ENCODE measurements around the gene JSRP1.

JSRP1 gene

GRCh38 chr19:2268861-2269243, 12.6 kb upstream of the JSRP1 start:
- in situ Hi-C loops (cut with HindIII; ENCODE audit: low pct_unique_long_range_greater_than_20kb, low sequenced_read_pairs): no loop called here
- no peak for TF ChIP-seq JUND (IDR thresholded peaks at IDR 0.05; ENCODE audit: low read depth)
- DNase-seq (ENCODE audit: low read depth in 1 of 2, low spot score in 1 of 2): no peak

GRCh38 chr19:2268480-2268830, 12.2 kb upstream of the JSRP1 start:
- TF ChIP-seq JUND (IDR thresholded peaks at IDR 0.05; ENCODE audit: low read depth): no peak
- no peak for DNase-seq (ENCODE audit: low read depth in 1 of 2, low spot score in 1 of 2)
- in situ Hi-C loops (cut with HindIII; ENCODE audit: low pct_unique_long_range_greater_than_20kb, low sequenced_read_pairs): no loop called here

- no peak for TF ChIP-seq JUND (IDR thresholded peaks at IDR 0.05; ENCODE audit: low read depth)
- DNase-seq (ENCODE audit: low read depth in 1 of 2, low spot score in 1 of 2): peak in 1 of 2 experiments; percentile 69
- in situ Hi-C loops (cut with HindIII; ENCODE audit: low pct_unique_long_range_greater_than_20kb, low sequenced_read_pairs): no loop called here
These were observed 10.2 kb upstream of the JSRP1 start for GRCh38 chr19:2266183-2266993.

- no peak for TF ChIP-seq JUND (IDR thresholded peaks at IDR 0.05; ENCODE audit: low read depth)
- in situ Hi-C loops (cut with HindIII; ENCODE audit: low pct_unique_long_range_greater_than_20kb, low sequenced_read_pairs): no loop called here
- no peak for DNase-seq (ENCODE audit: low read depth in 1 of 2, low spot score in 1 of 2)
These were observed 5.4 kb upstream of the JSRP1 start for GRCh38 chr19:2261438-2262172.

- DNase-seq (ENCODE audit: low read depth in 1 of 2, low spot score in 1 of 2): no peak
- in situ Hi-C loops (cut with HindIII; ENCODE audit: low pct_unique_long_range_greater_than_20kb, low sequenced_read_pairs): no loop called here
- TF ChIP-seq JUND (IDR thresholded peaks at IDR 0.05; ENCODE audit: low read depth): no peak
These were observed 4.2 kb upstream of the JSRP1 start for GRCh38 chr19:2260341-2260805.

GRCh38 chr19:2259336-2259735, 3.1 kb upstream of the JSRP1 start:
- no peak for DNase-seq (ENCODE audit: low read depth in 1 of 2, low spot score in 1 of 2)
- in situ Hi-C loops (cut with HindIII; ENCODE audit: low pct_unique_long_range_greater_than_20kb, low sequenced_read_pairs): no loop called here
- TF ChIP-seq JUND (IDR thresholded peaks at IDR 0.05; ENCODE audit: low read depth): no peak

- in situ Hi-C loops (cut with HindIII; ENCODE audit: low pct_unique_long_range_greater_than_20kb, low sequenced_read_pairs): no loop called here
- DNase-seq (ENCODE audit: low read depth in 1 of 2, low spot score in 1 of 2): no peak
- no peak for TF ChIP-seq JUND (IDR thresholded peaks at IDR 0.05; ENCODE audit: low read depth)
These were observed 938 bp downstream of the JSRP1 start for GRCh38 chr19:2255112-2255845.

GRCh38 chr19:2254064-2254872, 1.9 kb downstream of the JSRP1 start:
- no peak for TF ChIP-seq JUND (IDR thresholded peaks at IDR 0.05; ENCODE audit: low read depth)
- in situ Hi-C loops (cut with HindIII; ENCODE audit: low pct_unique_long_range_greater_than_20kb, low sequenced_read_pairs): no loop called here
- DNase-seq (ENCODE audit: low read depth in 1 of 2, low spot score in 1 of 2): no peak

- in situ Hi-C loops (cut with HindIII; ENCODE audit: low pct_unique_long_range_greater_than_20kb, low sequenced_read_pairs): no loop called here
- TF ChIP-seq JUND (IDR thresholded peaks at IDR 0.05; ENCODE audit: low read depth): no peak
- no peak for DNase-seq (ENCODE audit: low read depth in 1 of 2, low spot score in 1 of 2)
These were observed 2.8 kb downstream of the JSRP1 start for GRCh38 chr19:2253106-2254063.

- in situ Hi-C loops (cut with HindIII; ENCODE audit: low pct_unique_long_range_greater_than_20kb, low sequenced_read_pairs): no loop called here
- no peak for DNase-seq (ENCODE audit: low read depth in 1 of 2, low spot score in 1 of 2)
- TF ChIP-seq JUND (IDR thresholded peaks at IDR 0.05; ENCODE audit: low read depth): no peak
These were observed 3.5 kb downstream of the JSRP1 start for GRCh38 chr19:2252797-2253105.

- no peak for TF ChIP-seq JUND (IDR thresholded peaks at IDR 0.05; ENCODE audit: low read depth)
- in situ Hi-C loops (cut with HindIII; ENCODE audit: low pct_unique_long_range_greater_than_20kb, low sequenced_read_pairs): no loop called here
- no peak for DNase-seq (ENCODE audit: low read depth in 1 of 2, low spot score in 1 of 2)
These were observed 4.0 kb downstream of the JSRP1 start for GRCh38 chr19:2252055-2252796.
